GM12875 (cell line): ENCODE measurements around the gene APBA2.

Experiments
- H3K4me3 ChIP-seq: one replicate; pipeline ENCODE4 v1.5.1; 2011; ENCODE audit warnings: low read depth, low read length, control low read depth
- TF ChIP-seq, protein P1 (sequence below): IDR thresholded peaks from 2 replicates; pipeline ENCODE4 v1.5.1; 2011; ENCODE audit warnings: low read depth, mild to moderate bottlenecking, control low read depth, inconsistent platforms, low read length, moderate library complexity, borderline replicate concordance; ENCODE audit not compliant: insufficient read depth

Gene APBA2

DNA sequence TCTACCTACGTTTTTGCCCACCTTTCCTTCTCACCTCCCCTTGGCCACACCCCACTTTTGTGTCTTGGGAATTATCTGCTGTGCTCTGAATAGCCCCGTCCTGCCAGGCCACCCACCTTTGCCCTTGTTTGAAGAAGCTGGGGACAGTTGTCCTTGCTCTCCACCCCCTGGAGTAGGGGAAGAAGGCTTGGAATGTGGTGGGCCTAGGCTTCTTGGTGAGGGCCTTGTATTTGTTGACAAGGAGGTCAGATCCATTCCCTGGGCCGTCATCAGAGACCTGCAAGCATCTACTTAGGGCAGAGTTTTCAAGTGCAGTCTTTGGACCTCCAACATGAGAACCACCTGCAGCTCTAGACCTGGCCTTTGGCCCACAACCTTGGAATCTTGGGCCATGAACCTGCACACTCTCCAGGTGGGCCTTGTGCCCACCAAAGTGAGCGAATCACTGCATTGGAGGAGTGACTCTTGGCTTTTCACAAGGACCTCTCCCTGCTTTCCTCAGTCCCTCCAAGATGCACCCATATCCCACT is 160.6 kb downstream of the APBA2 start:
- TF ChIP-seq, protein P1, sequence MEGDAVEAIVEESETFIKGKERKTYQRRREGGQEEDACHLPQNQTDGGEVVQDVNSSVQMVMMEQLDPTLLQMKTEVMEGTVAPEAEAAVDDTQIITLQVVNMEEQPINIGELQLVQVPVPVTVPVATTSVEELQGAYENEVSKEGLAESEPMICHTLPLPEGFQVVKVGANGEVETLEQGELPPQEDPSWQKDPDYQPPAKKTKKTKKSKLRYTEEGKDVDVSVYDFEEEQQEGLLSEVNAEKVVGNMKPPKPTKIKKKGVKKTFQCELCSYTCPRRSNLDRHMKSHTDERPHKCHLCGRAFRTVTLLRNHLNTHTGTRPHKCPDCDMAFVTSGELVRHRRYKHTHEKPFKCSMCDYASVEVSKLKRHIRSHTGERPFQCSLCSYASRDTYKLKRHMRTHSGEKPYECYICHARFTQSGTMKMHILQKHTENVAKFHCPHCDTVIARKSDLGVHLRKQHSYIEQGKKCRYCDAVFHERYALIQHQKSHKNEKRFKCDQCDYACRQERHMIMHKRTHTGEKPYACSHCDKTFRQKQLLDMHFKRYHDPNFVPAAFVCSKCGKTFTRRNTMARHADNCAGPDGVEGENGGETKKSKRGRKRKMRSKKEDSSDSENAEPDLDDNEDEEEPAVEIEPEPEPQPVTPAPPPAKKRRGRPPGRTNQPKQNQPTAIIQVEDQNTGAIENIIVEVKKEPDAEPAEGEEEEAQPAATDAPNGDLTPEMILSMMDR = no peak

DNA sequence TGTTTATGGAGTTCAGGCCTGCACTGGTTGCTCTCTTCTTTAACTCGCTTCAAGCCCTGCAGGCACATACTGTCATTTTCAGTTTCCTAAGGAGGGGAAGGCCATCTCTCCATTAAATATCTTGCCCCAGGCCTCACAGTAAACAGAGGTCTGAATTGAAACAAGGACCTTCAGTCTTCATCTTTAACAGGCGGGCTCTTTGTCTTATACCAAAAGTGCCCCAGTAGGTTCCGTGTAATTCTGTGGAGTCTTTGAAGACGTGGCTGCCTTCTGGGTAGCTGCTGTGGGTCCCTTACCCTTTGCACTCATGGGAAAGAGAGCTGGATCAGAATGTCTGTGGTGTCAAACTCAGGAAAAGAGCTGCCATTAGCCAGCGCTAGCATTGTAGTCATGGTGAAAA is 161.2 kb downstream of the APBA2 start:
- TF ChIP-seq, protein P1 = no peak
- H3K4me3 ChIP-seq = no peak overlapping the region

More for the DNA sequence above, 160.6 kb downstream of the APBA2 start:
- H3K4me3 ChIP-seq = no peak overlapping the region

DNA sequence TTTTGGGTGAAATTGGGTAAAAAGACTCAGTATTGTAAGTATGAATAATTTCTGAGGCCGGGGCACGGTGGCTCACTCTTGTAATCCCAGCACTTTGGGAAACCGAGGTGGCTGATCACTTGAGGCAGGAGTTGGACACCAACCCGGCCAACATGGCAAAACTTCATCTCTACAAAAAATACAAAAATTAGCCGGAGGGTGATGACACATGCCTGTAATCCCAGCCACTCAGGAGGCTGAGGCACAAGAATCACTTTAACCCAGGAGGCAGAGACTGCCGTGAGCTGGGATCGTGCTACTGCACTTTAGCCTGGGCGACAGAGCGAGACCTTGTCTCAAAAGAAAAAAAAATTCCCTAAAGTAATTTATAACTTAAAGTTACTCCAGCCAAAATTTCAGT is 162.2 kb downstream of the APBA2 start:
- TF ChIP-seq, protein P1 = no peak
- H3K4me3 ChIP-seq = no peak overlapping the region

DNA sequence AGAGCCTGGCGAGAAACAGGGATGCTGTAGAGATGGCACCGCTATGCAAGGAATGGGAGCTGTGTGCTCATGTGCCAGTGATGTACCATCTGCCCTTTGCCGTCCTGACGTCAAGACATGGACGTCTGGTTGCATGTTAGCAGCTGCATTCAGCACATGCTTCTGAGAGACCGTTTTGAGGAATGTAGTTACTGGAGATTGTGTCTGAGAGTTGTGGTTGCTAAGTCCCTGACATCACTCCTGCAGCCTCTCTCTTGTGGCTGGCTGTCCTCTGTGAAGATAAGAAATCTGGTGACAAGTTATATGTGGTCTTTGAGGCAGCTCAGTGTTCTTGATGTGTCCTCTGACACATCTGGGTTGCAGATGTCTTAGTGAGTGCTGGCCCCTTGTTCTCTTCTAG is 165.1 kb downstream of the APBA2 start:
- TF ChIP-seq, protein P1 = no peak
- H3K4me3 ChIP-seq = no peak overlapping the region

DNA sequence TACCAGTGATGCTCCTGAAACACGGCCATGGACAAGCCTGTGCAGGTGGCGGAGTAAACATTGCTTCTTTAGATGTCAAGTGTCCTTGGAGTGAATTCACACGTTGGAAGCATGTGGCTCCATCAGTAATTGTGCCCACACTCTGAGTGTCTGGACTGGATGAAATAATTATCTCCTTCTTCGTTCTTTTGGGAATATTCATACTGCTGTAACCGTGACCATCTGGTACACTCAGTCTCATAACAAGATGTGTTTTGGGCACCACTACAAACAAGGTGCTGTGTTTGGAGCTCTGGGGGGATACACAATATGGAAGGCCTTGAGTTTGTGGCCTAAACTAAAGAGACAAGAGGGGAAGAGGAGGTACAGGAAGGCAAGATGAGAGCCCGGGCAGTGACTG is 165.6 kb downstream of the APBA2 start:
- H3K4me3 ChIP-seq = no peak overlapping the region
- TF ChIP-seq, protein P1 = no peak

DNA sequence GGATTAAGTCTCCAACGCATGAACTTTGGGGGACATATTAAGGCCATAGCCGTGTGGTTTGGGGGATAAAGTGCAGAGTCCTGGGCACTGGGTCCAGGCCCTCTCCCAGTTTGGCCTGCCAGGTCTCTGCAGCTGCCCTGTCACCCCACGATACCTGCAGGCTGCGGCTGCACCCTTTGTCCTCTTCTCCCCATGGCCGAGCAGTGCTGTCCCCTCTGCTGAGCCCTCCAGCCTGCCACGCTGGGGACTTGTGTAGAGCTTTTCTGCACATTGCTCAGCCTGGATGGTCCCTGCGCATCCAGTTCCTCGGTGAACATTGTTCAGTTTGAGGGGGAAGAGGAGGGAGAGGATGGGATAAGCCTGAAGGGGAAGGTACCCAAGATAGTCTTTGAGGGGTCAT is 167.2 kb downstream of the APBA2 start:
- H3K4me3 ChIP-seq = no peak overlapping the region
- TF ChIP-seq, protein P1 = no peak

DNA sequence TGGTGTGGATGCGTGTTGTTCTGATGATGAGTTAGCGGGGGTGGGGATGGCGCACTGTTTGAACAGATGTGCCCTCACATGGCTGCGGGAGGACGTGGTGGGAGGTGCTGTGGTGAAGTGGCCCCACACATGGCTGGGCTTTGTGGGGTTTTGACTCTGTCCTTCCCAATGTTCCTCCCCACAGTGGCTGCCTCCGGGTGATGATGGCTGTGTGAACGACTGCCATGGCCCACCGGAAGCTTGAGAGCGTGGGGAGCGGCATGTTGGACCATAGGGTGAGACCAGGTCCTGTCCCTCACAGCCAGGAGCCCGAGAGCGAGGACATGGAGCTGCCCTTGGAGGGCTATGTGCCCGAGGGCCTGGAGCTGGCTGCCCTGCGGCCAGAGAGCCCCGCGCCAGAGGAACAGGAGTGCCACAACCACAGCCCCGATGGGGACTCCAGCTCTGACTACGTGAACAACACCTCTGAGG is 167.9 kb downstream of the APBA2 start:
- TF ChIP-seq, protein P1 = no peak
- no peak overlapping the region for H3K4me3 ChIP-seq
